Measurements from ENCODE around the gene ADGRF1.
"Not testable (repeated sequence)": the region's sequence is repeated elsewhere in the genome, so short reads cannot be mapped to it uniquely, and the experiment has no call there.

ADGRF1 gene

DNA sequence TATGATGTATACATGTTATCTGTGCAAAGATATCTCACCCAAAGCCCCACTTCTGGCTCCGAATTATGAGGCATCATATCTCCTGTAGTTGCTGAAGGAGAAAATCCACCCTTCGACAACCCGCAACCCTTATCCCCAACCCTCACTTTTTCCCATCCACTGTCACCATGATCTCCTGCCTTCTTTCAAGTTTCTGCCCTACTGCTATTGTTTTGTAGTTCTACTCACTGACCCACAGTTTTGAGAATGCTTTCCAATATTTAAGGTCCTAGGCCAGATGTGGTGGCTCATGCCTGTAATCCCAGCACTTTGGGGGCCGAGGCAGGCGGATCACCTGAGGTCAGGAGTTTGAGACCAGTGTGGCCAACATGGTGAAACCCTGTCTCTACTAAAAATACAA, 22.2 kb downstream of the ADGRF1 start:
- no peak for DNase-seq

- no peak for DNase-seq
Observed at GRCh38 chr6:47016909-47017308, 25.2 kb downstream of the ADGRF1 start.

DNA sequence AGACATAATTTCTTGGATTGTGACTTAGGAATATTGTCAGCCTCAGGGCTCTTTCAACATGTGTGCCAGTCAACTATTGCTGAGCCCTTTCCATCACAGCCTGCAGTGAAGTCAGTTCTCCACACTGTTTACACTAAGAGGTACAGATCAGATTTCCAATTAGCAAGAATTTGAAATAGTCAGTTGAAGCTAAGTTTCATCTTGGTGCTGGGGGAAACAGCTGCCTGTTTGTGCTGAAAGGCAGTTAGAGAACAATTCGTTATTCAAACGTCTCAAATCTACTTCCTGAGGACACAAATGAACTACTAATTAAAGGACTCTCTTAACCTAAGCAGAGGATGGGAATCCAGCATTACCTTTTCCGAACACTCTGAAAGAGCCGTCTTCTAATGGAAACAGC, 25.9 kb downstream of the ADGRF1 start:
- DNase-seq: no peak

DNA sequence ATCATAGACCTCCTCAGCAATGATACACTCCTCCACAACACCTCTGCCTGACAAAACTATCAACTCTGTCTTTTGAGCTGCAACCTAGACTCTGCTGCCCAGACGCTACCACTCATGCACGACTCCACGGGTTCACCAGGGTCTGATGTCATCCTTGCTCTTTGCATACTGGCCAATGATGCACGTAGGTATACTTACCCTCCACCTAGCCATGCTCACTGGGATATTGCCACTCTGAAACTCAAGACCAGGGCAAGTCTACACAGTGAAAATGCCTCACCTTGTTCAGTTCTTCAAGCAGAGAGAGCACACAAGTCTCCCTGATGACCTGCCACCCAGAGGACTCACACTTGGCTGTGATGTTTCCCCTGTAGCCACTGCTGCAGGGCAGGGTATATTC, 27.7 kb downstream of the ADGRF1 start:
- no peak for DNase-seq

GRCh38 chr6:47009583-47009982, 32.5 kb downstream of the ADGRF1 start:
- no peak for DNase-seq

DNA sequence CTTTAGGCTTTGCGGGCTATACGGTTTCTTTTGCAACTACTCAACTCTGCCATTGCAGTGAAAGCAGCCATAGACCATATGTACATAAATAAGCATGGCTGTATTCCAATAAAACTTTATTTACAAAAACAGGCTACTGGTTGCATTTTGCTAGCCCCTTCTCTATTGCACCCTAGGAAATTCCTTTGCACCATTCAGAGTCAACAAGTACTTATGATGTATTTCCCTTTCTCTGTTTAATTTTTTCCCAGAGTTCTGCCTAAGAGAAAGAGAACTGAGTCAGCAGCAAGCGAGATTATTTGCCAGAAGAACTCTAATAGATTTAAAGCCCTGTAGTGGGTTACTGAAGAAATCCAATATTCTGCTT, 33.8 kb downstream of the ADGRF1 start:
- no peak for DNase-seq

- DNase-seq: no peak
Observed at GRCh38 chr6:47007657-47008396, 34.3 kb downstream of the ADGRF1 start.

GRCh38 chr6:47005486-47005885, 36.6 kb downstream of the ADGRF1 start:
- DNase-seq: no peak

- DNase-seq: no peak
Observed at GRCh38 chr6:47004463-47004862, 37.7 kb downstream of the ADGRF1 start.

DNA sequence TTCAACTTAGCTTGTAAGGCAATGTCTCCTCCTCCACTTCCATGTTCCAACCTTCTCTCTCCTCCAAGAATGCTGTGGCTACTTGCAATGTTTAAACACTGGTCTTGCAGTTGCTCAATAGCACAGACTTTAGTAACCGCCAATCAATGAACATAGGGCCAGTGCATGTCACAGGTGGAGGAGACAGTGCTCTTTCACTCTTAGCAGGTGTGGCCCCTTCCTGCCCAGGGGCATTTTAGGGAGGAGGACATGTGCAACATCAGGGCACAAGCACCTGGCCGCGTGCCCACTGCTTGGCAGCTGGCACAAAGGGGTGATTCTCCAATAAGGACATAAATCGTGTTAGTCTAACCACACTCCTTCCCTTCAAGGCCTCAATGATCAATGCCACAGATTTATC, 41.3 kb downstream of the ADGRF1 start:
- no peak for DNase-seq

DNA sequence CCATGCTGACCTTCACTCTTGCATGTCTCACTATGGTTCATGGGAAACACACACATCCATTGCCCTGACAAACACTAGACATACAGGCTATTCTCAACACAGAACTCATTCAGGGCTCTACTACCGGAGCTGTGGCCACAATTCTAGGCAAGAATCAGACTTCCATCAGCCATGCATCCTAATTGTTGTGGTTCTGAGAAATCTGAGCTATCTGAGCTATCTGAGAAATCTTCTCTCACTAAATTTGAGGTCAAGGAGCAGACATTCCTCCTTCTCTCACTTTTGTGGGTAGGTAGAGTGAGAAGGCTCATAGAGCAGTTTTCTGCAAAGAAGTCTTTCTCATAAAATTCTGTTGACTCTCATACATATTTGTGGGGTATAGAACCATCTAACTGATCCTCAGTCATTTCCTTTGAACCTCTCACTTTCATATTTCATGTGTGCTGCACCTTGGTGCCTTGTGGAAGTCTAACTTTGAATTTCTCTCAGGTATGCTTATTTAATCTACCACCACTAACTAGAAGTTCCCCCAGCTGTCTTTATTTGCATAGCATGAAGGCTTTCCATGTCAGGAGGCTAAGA, 43.6 kb downstream of the ADGRF1 start:
- DNase-seq: no peak

- no peak for DNase-seq
Observed at GRCh38 chr6:46997646-46998045, 44.5 kb downstream of the ADGRF1 start.

DNA sequence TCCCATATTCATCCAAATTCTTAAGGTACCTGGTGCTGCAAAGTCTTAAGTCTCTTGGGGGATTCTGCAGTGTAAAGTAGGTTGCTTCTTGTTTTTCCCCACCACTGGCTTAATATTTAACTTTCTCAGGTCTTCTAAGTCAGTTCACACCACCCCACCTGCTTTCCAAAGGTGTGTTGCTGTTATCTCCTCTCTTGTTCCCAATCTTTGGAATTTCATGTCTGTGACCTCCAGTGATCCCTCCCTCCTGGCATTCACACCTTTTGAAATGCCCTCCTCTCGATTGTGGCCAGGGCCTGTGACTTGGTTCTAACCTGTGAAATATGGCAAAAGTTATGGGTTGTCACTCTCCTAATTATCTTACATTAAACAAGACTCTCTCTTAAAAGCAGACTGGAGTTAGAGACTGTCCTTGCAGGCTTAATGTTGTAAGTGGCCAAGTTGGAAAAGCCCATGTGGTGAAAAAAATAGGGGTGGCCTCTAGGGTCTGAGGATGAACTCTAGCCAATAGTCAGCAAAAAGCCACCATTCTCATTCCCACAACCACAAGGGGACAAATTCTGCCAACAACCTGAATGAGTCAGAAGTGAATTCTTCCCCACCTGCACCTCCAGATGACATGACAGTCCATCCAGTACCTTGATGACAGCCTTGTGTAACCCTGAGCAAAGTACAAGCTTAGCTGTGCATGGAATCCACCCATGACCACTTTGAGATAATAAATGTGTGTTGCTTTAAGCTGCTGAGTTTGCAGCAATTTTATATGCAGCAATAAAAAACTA, 45.1 kb downstream of the ADGRF1 start:
- no peak for DNase-seq

DNA sequence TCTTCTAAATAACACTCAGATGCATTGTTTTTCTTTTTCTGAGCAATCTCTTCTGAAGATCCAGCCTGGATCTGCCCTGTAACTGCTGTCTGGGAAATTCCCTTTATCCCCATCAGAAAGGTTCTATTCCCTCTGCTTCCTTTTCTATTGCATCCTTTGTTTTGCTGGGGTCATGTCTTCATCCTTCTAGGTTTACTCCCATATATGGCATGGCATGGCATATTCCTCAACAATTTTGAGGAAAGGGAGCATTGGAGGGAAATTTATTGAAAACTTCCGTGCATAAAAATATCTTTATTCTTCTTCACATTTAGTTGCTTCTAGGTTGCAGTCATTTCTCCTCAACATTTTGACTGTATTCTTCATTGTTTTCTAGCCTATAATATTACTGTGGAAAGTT, 47.2 kb downstream of the ADGRF1 start:
- DNase-seq: no peak

GRCh38 chr6:46993846-46994245, 48.3 kb downstream of the ADGRF1 start:
- no peak for DNase-seq

- DNase-seq: not testable (repeated sequence)
Observed at GRCh38 chr6:46992391-46992790, 49.7 kb downstream of the ADGRF1 start.

- not testable (repeated sequence) for DNase-seq
Observed at GRCh38 chr6:46990818-46991510, 51.2 kb downstream of the ADGRF1 start.

DNA sequence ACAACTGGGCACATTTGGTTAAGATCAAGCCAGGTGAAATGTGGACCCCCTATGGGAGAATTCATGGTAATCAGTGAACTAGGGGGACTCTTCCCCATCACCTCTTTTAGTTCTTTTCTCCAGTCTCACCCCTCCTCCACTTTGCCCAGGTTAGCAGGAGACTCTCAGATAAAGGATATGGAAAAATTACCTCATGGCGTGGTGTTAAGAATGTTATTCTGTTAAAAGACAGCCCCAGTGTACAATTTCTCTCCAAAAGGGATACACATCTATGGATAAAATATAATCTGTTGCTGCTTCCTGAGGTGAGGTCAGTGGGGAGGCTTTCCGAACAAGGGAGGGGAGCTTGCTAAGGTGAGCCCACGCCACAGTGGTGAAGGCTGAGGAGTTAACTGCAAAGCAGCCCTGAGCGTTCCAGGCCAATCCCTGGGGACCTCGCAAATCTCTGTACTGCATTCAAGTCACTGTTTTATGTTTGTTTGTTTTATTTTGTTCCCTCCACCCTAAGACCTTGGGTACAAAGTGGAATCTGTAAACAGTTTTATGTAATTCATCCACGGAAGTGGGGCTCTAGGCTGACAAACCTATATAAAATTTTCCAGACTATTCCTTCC, 52.0 kb downstream of the ADGRF1 start:
- no peak for DNase-seq

GRCh38 chr6:46989398-46989797, 52.7 kb downstream of the ADGRF1 start:
- DNase-seq: no peak

DNA sequence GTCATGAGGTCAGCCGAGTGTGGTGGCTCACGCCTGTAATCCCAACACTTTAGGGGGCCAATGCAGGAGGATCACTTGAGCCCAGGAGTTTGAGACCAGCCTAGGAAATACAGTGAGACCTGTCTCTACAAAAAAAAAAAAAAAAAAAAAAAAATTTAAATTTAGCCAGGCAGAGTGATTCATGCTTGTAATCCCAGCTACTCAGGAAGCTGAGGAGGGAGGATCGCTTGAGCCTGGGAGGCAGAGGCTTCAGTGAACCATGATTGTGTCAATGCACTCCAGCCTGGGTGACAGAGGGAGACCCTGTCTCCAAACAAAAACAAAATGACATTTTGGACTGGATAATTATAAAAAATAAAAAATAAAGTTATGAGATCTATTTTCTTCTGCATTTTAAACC, 56.2 kb downstream of the ADGRF1 start:
- DNase-seq: no peak

- DNase-seq: no peak
Observed at GRCh38 chr6:46983007-46983411, 59.1 kb downstream of the ADGRF1 start.

GRCh38 chr6:46979206-46979605, 62.9 kb downstream of the ADGRF1 start:
- no peak for DNase-seq

DNA sequence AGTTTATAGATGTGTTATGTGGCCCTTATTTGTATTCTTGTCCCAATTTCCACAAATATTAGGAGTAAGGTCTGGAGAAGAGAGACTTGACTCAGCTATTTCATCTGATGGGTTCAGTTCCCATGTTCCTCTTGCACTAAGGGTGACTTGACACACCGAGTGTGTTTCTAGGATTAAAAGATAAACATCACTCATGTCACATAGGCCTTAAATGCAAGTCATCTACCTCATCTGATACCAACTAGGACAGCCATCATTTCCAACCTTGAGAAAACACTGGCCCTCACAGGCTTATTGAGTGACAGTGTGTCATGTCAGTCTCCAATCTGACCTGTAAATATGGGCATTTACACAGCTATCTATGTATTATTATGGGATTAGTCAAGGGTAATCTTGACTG, 67.3 kb downstream of the ADGRF1 start:
- no peak for DNase-seq
